ENCODE measurements around the gene TIAM1.

DNA sequence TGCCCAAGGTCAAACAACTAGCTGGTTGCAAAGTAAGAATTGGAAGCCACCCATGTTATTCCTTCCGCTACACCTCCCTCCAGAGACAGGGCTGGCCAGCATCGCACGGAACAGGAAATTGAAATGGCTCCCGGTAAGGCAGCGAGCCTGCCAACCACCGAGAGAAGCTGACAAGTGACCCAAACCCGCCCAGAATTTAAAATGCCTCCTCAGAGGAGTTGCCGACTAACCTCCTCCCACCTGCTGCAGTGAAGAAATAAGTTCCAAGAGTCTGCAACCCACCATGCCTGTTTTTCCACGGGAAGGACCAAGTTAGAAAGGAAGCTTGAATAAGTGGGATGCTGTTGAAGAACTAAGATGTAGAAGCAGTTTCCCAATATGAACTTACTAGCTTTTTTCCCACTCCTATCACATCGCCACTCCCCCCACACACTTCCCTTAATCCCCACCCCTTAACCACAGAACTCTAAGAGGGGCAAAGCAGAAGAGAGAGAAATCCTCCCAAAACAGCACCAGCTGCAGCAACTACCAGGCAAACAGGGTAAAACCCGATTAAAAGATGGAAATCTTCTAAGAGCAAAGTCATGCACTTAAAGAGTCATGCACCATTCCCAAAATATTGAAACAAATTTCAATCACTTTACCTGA is 78.6 kb downstream of the TIAM1 start:
- TF ChIP-seq, protein P1, sequence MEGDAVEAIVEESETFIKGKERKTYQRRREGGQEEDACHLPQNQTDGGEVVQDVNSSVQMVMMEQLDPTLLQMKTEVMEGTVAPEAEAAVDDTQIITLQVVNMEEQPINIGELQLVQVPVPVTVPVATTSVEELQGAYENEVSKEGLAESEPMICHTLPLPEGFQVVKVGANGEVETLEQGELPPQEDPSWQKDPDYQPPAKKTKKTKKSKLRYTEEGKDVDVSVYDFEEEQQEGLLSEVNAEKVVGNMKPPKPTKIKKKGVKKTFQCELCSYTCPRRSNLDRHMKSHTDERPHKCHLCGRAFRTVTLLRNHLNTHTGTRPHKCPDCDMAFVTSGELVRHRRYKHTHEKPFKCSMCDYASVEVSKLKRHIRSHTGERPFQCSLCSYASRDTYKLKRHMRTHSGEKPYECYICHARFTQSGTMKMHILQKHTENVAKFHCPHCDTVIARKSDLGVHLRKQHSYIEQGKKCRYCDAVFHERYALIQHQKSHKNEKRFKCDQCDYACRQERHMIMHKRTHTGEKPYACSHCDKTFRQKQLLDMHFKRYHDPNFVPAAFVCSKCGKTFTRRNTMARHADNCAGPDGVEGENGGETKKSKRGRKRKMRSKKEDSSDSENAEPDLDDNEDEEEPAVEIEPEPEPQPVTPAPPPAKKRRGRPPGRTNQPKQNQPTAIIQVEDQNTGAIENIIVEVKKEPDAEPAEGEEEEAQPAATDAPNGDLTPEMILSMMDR (IDR thresholded peaks at IDR 0.05; ENCODE audit: borderline replicate concordance, extremely low read depth, low read length, poor library complexity, severe bottlenecking): no peak
- TF ChIP-seq EZH2 (IDR thresholded peaks at IDR 0.05; ENCODE audit: borderline replicate concordance, low read depth, low read length, severe bottlenecking): no peak

Measured in DND-41 (cell line).